ENCODE measurements around the gene AKT1S1. TPM values are rescaled to one million over a fixed set of nuclear protein-coding genes. Genes with fewer than 3 reads are reported as not detected.

AKT1S1 gene
- total RNA-seq, 6 experiments from 2014 or later: 98.5 to 128 (median 104) TPM

- peaks cover 8% of the 10 kb centered on the region for H3K27me3 Mint-ChIP-seq (ENCODE audit: insufficient read depth)
- H3K36me3 Mint-ChIP-seq (ENCODE audit: low read depth): peaks cover 20% of the 10 kb centered on the region
- H3K4me1 Mint-ChIP-seq (ENCODE audit: low read depth): peaks cover 47% of the 10 kb centered on the region
- TF ChIP-seq CTCF (IDR thresholded peaks at IDR 0.05): no peak
- no peak overlapping the region for H3K4me3 Mint-ChIP-seq
- no peak for DNase-seq
- peaks cover 5% of the 10 kb centered on the region; the same call in 1 of the 2 replicates for H3K9me3 Mint-ChIP-seq
- no peak overlapping the region; the same call in 1 of the 2 replicates for H3K27ac Mint-ChIP-seq
These were observed 6.8 kb downstream of the AKT1S1 start for GRCh38 chr19:49870309-49870901.

GRCh38 chr19:49869484-49870308, 7.5 kb downstream of the AKT1S1 start:
- no peak overlapping the region; the same call in 1 of the 2 replicates for H3K27ac Mint-ChIP-seq

GRCh38 chr19:49869009-49869483, 8.1 kb downstream of the AKT1S1 start:
- peaks cover 8% of the 10 kb centered on the region for H3K27me3 Mint-ChIP-seq (ENCODE audit: insufficient read depth)
- no peak overlapping the region for H3K27ac Mint-ChIP-seq
- H3K4me3 Mint-ChIP-seq: no peak overlapping the region
- peaks cover 44% of the 10 kb centered on the region for H3K4me1 Mint-ChIP-seq (ENCODE audit: low read depth)
- no peak for TF ChIP-seq CTCF (IDR thresholded peaks at IDR 0.05)
- no peak for DNase-seq
- H3K9me3 Mint-ChIP-seq: peaks cover 5% of the 10 kb centered on the region; the same call in 1 of the 2 replicates
- H3K36me3 Mint-ChIP-seq (ENCODE audit: low read depth): peaks cover 33% of the 10 kb centered on the region

More at GRCh38 chr19:49869484-49870308, 7.5 kb downstream of the AKT1S1 start:
- peaks cover 8% of the 10 kb centered on the region for H3K27me3 Mint-ChIP-seq (ENCODE audit: insufficient read depth)
- DNase-seq: peak; percentile 100
- H3K36me3 Mint-ChIP-seq (ENCODE audit: low read depth): peaks cover 26% of the 10 kb centered on the region
- H3K4me3 Mint-ChIP-seq: no peak overlapping the region
- peak; percentile 46 for TF ChIP-seq CTCF (IDR thresholded peaks at IDR 0.05)
- peaks cover 47% of the 10 kb centered on the region for H3K4me1 Mint-ChIP-seq (ENCODE audit: low read depth)
- peaks cover 5% of the 10 kb centered on the region; the same call in 1 of the 2 replicates for H3K9me3 Mint-ChIP-seq

- H3K9me3 Mint-ChIP-seq: peaks cover 5% of the 10 kb centered on the region; the same call in 1 of the 2 replicates
- H3K36me3 Mint-ChIP-seq (ENCODE audit: low read depth): peaks cover 38% of the 10 kb centered on the region
- DNase-seq: peak; percentile 88
- H3K4me1 Mint-ChIP-seq (ENCODE audit: low read depth): peaks cover 43% of the 10 kb centered on the region
- TF ChIP-seq CTCF (IDR thresholded peaks at IDR 0.05): 0 out of 2 replicates have a peak, but pooled peaks have one; percentile 1
- H3K27me3 Mint-ChIP-seq (ENCODE audit: insufficient read depth): peaks cover 13% of the 10 kb centered on the region
- no peak within 1 kb of the TSS; the same call in 1 of the 2 replicates for H3K27ac Mint-ChIP-seq
- peak within 1 kb of the TSS; percentile 97 for H3K4me3 Mint-ChIP-seq
These were observed 10.0 kb downstream of the AKT1S1 start, which contains the start of gene PNKP for GRCh38 chr19:49866933-49867782. TSS of gene PNKP (minus strand) at chr19:49867576. CDS start at chr19:49867204, 372 bp downstream.

- H3K36me3 Mint-ChIP-seq (ENCODE audit: low read depth): peaks cover 33% of the 10 kb centered on the region
- H3K27ac Mint-ChIP-seq: no peak overlapping the region
- H3K4me3 Mint-ChIP-seq: peak overlapping the region; percentile 97; the same call in 1 of the 2 replicates
- peaks cover 5% of the 10 kb centered on the region; the same call in 1 of the 2 replicates for H3K9me3 Mint-ChIP-seq
- DNase-seq: no peak
- H3K4me1 Mint-ChIP-seq (ENCODE audit: low read depth): peaks cover 30% of the 10 kb centered on the region
- no peak for TF ChIP-seq CTCF (IDR thresholded peaks at IDR 0.05)
- H3K27me3 Mint-ChIP-seq (ENCODE audit: insufficient read depth): peaks cover 14% of the 10 kb centered on the region
These were observed 12.3 kb downstream of the AKT1S1 start for GRCh38 chr19:49864890-49865289.
